Endothelial cell (in vitro differentiated cells): ENCODE results near the gene MACIR. TPM values are rescaled to one million over a fixed set of nuclear protein-coding genes. Genes with fewer than 3 reads are reported as not detected.

Experiments used
- DNase-seq: peaks from one replicate; pipeline ENCODE4 v3.0.0; 2021; ENCODE audit warnings: low spot score
- H3K27ac Mint-ChIP-seq: one replicate; pipeline ENCODE4 v1.8.0; 2021; ENCODE audit warnings: mixed read lengths, inconsistent platforms; ENCODE audit not compliant: unreplicated experiment
- H3K27me3 Mint-ChIP-seq: one replicate; pipeline ENCODE4 v1.8.0; 2021; ENCODE audit warnings: mild to moderate bottlenecking, moderate library complexity, mixed read lengths, inconsistent platforms; ENCODE audit not compliant: unreplicated experiment
- H3K36me3 Mint-ChIP-seq: one replicate; pipeline ENCODE4 v1.8.0; 2021; ENCODE audit warnings: mild to moderate bottlenecking, low read depth, mixed read lengths, inconsistent platforms; ENCODE audit not compliant: unreplicated experiment
- H3K4me1 Mint-ChIP-seq: one replicate; pipeline ENCODE4 v1.8.0; 2021; ENCODE audit warnings: mild to moderate bottlenecking, mixed read lengths, inconsistent platforms; ENCODE audit not compliant: unreplicated experiment
- H3K4me3 Mint-ChIP-seq: one replicate; pipeline ENCODE4 v1.8.0; 2021; ENCODE audit warnings: mild to moderate bottlenecking, mixed read lengths, inconsistent platforms; ENCODE audit not compliant: unreplicated experiment
- H3K9me3 Mint-ChIP-seq: one replicate; pipeline ENCODE4 v1.8.0; 2021; ENCODE audit warnings: mixed read lengths, inconsistent platforms; ENCODE audit not compliant: unreplicated experiment
- CTCF ChIP-seq: fragments of 200-600 bp; sonication (generic); IDR thresholded peaks from one replicate; pipeline ENCODE4 v1.5.0; 2021; ENCODE audit warnings: antibody characterized with exemption; ENCODE audit not compliant: unreplicated experiment
- long read RNA-seq: library from polyadenylated mRNA; unstranded; transcript quantifications from one replicate; pipeline ENCODE4 v2.0.0, GENCODE V29; 2020; ENCODE audit not compliant: unreplicated experiment
- total RNA-seq: library from RNA; stranded (reverse); fragmentation: NEBNext Ultra II Directional; extraction: Animal tissue kit (Norgen Biotek cat#: 25700); gene quantifications from one replicate; pipeline ENCODE4 v1.2.1, GENCODE V29; 2021; ENCODE audit not compliant: unreplicated experiment

MACIR gene
- 9.2 TPM for total RNA-seq
- long read RNA-seq, transcript C5orf30-201 (3 exons, 3,049 nt): major isoform, 5 of 7 reads
- long read RNA-seq, partial matches to known transcripts: 0 of 7 reads
- long read RNA-seq, other reads (novel, unspliced or antisense): 0 of 7 reads

- Mint-ChIP-seq H3K36me3 (no peaks in the 10 kb centered on the region), H3K4me3 (peak within 1 kb of the TSS; percentile 95), H3K9me3 (no peaks in the 10 kb centered on the region), H3K27me3 (peaks cover 11% of the 10 kb centered on the region), H3K4me1 (peaks cover 11% of the 10 kb centered on the region), H3K27ac (no peak within 1 kb of the TSS)
- TF ChIP-seq CTCF: no peak
- peak; percentile 97 for DNase-seq
Measured at GRCh38 chr5:103258368-103258956, at the start of gene MACIR. Gene MACIR, plus strand, starts transcription at chr5:103258763. Its CDS starts 17,157 bp downstream, at chr5:103275920.

DNA sequence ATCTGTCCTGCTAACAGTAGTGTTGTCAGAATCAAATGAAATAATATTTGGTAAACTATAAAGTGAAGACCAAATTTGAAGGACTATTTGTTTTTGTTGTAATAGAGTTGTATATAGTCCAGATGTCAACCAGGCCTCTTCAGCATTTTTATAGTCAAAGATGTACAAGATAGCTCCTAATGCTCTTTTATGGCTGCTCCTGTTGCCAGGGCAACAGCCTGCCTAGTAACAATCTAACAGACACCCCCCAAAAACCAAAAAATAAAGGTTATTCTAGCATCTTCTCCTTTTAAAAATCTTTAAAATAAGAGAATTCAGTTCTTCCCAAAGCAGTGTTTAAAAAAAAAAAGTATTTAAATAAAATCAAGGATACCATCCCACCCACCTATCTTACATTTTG lies 49.5 kb upstream of the MACIR start:
- no peak for DNase-seq
- H3K4me3 Mint-ChIP-seq: no peak overlapping the region
- H3K9me3 Mint-ChIP-seq: no peaks in the 10 kb centered on the region
- no peak for TF ChIP-seq CTCF
- H3K27ac Mint-ChIP-seq: peak overlapping the region; percentile 94
- peaks cover 12% of the 10 kb centered on the region for H3K36me3 Mint-ChIP-seq
- H3K4me1 Mint-ChIP-seq: peaks cover 17% of the 10 kb centered on the region
- peaks cover 3% of the 10 kb centered on the region for H3K27me3 Mint-ChIP-seq

DNA sequence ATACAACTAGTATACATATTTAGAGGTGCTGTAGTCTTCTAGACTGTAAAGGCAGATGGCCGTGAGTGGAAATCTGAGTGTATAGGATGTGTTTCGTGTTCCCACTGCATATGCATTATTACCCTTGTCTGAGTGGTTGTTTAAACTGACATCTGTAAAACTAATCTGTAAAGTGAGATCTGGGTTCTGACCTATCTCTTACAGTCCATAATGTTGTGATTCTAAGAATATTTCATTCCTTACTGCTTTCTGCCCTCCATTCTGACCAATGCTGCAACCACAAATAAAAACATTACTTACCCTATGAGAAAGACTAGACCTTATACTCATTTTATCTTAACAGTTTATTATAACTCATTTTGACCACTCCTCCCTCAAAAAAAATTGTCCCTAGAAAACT lies 47.6 kb upstream of the MACIR start:
- no peaks in the 10 kb centered on the region for H3K9me3 Mint-ChIP-seq
- TF ChIP-seq CTCF: no peak

GRCh38 chr5:103211576-103212561 lies 46.7 kb upstream of the MACIR start:
- no peak for DNase-seq
- peak overlapping the region; percentile 62 for H3K27ac Mint-ChIP-seq
- peaks cover 1% of the 10 kb centered on the region for H3K27me3 Mint-ChIP-seq
- peaks cover 21% of the 10 kb centered on the region for H3K4me1 Mint-ChIP-seq
- H3K9me3 Mint-ChIP-seq: no peaks in the 10 kb centered on the region
- TF ChIP-seq CTCF: no peak
- no peaks in the 10 kb centered on the region for H3K36me3 Mint-ChIP-seq
- H3K4me3 Mint-ChIP-seq: no peak overlapping the region

More for the DNA sequence above, 47.6 kb upstream of the MACIR start:
- Mint-ChIP-seq H3K36me3 (no peaks in the 10 kb centered on the region), H3K4me3 (no peak overlapping the region), H3K27ac (no peak overlapping the region), H3K4me1 (peaks cover 17% of the 10 kb centered on the region), H3K27me3 (peaks cover 3% of the 10 kb centered on the region)
- no peak for DNase-seq
